Right cardiac atrium (tissue), 5 donors: ENCODE data around the gene FLNA. TPM values are rescaled to one million over a fixed set of nuclear protein-coding genes. Genes with fewer than 3 reads are reported as not detected.

Source experiments
- ATAC-seq, 2 donors: fragments of 200-7000 bp; cut with Tn5 transposase; one replicate each; pipeline versions ENCODE4 v1.8.0 to v1.9.1; 2020; ENCODE audit warnings: moderate library complexity in 2 of 2, mild to moderate bottlenecking in 1 of 2
- DNase-seq, 3 donors: peaks; one replicate each; pipeline ENCODE4 v3.0.0-alpha.2; 2020
- H3K27ac ChIP-seq: one replicate; pipeline ENCODE4 v1.5.1; 2013; ENCODE audit warnings: mild to moderate bottlenecking, low read length, control low read depth, moderate library complexity
- H3K27me3 ChIP-seq: one replicate; pipeline ENCODE4 v1.6.1; 2013; ENCODE audit not compliant: control insufficient read depth, insufficient read depth
- H3K4me1 ChIP-seq: one replicate; pipeline ENCODE4 v1.6.1; 2013; ENCODE audit warnings: low read length; ENCODE audit not compliant: control insufficient read depth, insufficient read depth
- H3K4me3 ChIP-seq: one replicate; pipeline ENCODE4 v1.5.1; 2013; ENCODE audit warnings: low read length, control low read depth
- H3K9me3 ChIP-seq: one replicate; pipeline ENCODE4 v1.6.1; 2013; ENCODE audit warnings: low read length; ENCODE audit not compliant: control insufficient read depth
- WGBS: extraction: QIAGEN DNeasy Blood & Tissue Kit; methylation state at CpG from one replicate; pipeline ENCODE4 v1.1.7; 2013; 5-methylcytosine and 5-hydroxymethylcytosine counted together
- intact Hi-C, 4 donors: fragments of 100-400 bp; cut with DNase I; formaldehyde crosslinking; loops; one replicate each; pipeline versions ENCODE4 v1.11.0 to v1.14.0; 2022 to 2023
- polyA plus RNA-seq: library from polyadenylated mRNA; stranded (reverse); fragments of 200-250 nt; gene quantifications from one replicate; pipeline ENCODE4 v1.2.3, GENCODE V29; 2013
- total RNA-seq, 4 donors: library from RNA; stranded (reverse); fragmentation: NEBNext Ultra II Directional; extraction: Animal tissue kit (Norgen Biotek cat#: 25700); gene quantifications; one replicate each; pipeline ENCODE4 v1.2.1, GENCODE V29; 2021
- donor health status: healthy with polysubstance abuse.
- donor health status: DM: no; HTN: yes; CAD: no.
- donor health status: DM: no; HTN: no; CAD: no.
- donor health status: DM: no; HTN: yes; CAD: no; lungs with severe emphysema.
- donor health status: DM: yes; HTN: yes; CAD: no.

FLNA gene
- total and polyA plus RNA-seq, 5 donors: 262 to 363 (median 282) TPM

- 6% methylated on average over 23 of the region's 23 CpGs for WGBS
- Histone ChIP-seq H3K9me3 (no peaks in the 10 kb centered on the region), H3K4me1 (no peaks in the 10 kb centered on the region), H3K27ac (peak overlapping the region; percentile 43), H3K27me3 (no peaks in the 10 kb centered on the region), H3K4me3 (peak overlapping the region; percentile 23)
- peak in 1 of 2 donors; percentile 0 for ATAC-seq
- intact Hi-C loops: no loop called here
- DNase-seq: peak; percentile 71 to 85 (median 76)
Observed at GRCh38 chrX:154373340-154374306, 811 bp downstream of the FLNA start.

- H3K9me3 ChIP-seq: no peaks in the 10 kb centered on the region
- H3K27me3 ChIP-seq: no peaks in the 10 kb centered on the region
- intact Hi-C loops: no loop called here
- peaks cover 6% of the 10 kb centered on the region for H3K4me1 ChIP-seq
- DNase-seq: no peak
- WGBS: 25% methylated on average over 5 of the region's 5 CpGs
- no peak for ATAC-seq
- peak overlapping the region; percentile 13 for H3K27ac ChIP-seq
- H3K4me3 ChIP-seq: peak overlapping the region; percentile 6
Observed at GRCh38 chrX:154372612-154373022, 1.8 kb downstream of the FLNA start.

GRCh38 chrX:154371789-154372300 lies 2.6 kb downstream of the FLNA start:
- DNase-seq: no peak
- Histone ChIP-seq H3K27ac (peak overlapping the region; percentile 13), H3K4me3 (peak overlapping the region; percentile 58), H3K27me3 (no peaks in the 10 kb centered on the region), H3K4me1 (peaks cover 6% of the 10 kb centered on the region), H3K9me3 (no peaks in the 10 kb centered on the region)
- intact Hi-C loops: no loop called here
- no peak for ATAC-seq
- 4% methylated on average over 41 of the region's 43 CpGs for WGBS

GRCh38 chrX:154371017-154371788 lies 3.2 kb downstream of the FLNA start:
- peaks cover 6% of the 10 kb centered on the region for H3K4me1 ChIP-seq
- no peaks in the 10 kb centered on the region for H3K27me3 ChIP-seq
- peak overlapping the region; percentile 98 for H3K27ac ChIP-seq
- ATAC-seq (peak; percentile 71 to 74), DNase-seq (peak; percentile 95 to 98 (median 98))
- H3K9me3 ChIP-seq: no peaks in the 10 kb centered on the region
- intact Hi-C loops: no loop called here
- H3K4me3 ChIP-seq: peak overlapping the region; percentile 96
- WGBS: under 1% methylated on average over 74 of the region's 77 CpGs

DNA sequence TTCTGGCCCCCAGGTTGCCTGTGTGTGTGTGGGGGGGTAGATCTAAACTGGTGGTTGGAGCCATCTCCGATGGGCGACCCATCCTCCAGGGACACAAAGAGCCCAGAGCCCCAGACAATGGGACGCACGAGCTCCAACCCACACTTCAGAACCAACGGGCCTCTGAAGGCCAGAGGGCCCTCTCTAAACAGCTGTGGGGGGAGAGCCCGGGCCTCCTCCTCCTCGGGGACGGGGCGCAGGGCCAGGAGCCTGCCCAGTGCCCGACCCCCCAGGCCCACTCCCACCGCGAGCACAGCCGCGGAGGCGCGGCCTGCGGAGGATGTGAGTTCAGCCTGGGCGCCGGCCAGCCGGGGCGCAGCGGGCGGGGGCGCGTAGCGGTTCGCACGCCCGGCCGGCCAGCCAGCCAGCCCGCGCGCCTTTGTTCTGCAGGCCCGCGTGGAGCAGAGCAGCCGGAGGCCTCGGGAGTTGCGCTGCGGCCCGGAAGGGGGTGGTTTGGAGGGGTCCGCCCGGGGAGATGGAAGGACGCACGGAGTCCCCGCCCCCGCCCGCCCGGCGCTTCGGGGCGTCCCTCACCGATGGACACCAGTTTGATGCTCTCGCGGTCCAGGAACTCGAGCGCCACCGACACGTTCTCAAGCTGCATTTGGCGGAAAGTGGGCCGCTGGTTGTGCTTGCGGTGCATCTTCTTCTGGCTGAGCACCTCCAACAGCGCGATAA lies 4.0 kb downstream of the FLNA start:
- ATAC-seq (no peak), DNase-seq (peak in 2 of 3 donors; percentile 84 to 85)
- 0% methylated on average over 60 of the region's 63 CpGs for WGBS
- intact Hi-C loops: no loop called here
- Histone ChIP-seq H3K4me3 (peak overlapping the region; percentile 96), H3K9me3 (no peaks in the 10 kb centered on the region), H3K27me3 (no peaks in the 10 kb centered on the region), H3K27ac (peak overlapping the region; percentile 98), H3K4me1 (peaks cover 8% of the 10 kb centered on the region)

DNA sequence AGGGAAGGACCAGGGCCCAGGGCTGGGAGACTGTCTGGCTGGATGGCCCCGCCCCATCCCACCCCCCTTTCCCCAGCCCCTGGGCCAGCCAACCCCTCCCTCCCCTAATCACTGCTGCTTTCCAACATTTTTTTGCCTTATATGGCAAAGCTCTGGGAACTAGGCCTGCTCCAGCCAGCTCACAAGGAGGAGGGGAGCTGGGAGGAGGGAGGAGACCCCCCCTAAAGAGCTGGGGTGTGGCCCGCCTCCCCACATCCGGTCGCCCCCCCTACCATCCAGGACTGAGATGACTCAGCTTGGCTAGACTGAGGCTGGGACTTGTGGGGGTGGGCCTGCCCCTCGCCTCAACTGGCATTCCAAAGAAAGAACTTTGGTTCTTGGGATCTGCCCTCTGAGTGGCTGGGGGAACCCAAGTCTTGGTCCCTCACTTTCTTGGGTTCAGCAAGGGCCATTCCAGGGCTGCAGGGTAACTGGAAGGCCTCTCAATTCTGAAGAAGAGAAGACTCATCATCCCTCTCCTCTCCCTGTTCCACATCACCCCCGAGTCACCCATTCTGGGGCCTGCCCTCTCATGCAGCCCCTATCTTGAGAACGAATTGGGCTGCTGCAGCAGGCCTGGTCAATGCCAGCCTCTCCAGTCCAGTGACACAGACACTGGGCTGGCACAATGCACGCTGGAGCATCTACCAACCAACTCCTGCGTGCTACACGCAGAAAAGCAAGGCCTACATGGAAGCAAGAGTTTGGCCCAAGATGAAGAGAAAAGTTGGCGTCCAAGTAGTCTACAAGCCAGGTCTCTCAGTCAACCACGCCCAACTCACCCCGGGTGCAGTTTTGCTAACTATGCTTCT lies 4.8 kb downstream of the FLNA start:
- Histone ChIP-seq H3K4me1 (peaks cover 8% of the 10 kb centered on the region), H3K9me3 (no peaks in the 10 kb centered on the region), H3K27me3 (no peaks in the 10 kb centered on the region), H3K4me3 (peak overlapping the region; percentile 96), H3K27ac (peak overlapping the region; percentile 99)
- intact Hi-C loops: no loop called here
- peak; percentile 88 to 92 (median 92) for DNase-seq
- ATAC-seq: peak; percentile 58 to 67
- WGBS: 1% methylated on average over 13 of the region's 13 CpGs

DNA sequence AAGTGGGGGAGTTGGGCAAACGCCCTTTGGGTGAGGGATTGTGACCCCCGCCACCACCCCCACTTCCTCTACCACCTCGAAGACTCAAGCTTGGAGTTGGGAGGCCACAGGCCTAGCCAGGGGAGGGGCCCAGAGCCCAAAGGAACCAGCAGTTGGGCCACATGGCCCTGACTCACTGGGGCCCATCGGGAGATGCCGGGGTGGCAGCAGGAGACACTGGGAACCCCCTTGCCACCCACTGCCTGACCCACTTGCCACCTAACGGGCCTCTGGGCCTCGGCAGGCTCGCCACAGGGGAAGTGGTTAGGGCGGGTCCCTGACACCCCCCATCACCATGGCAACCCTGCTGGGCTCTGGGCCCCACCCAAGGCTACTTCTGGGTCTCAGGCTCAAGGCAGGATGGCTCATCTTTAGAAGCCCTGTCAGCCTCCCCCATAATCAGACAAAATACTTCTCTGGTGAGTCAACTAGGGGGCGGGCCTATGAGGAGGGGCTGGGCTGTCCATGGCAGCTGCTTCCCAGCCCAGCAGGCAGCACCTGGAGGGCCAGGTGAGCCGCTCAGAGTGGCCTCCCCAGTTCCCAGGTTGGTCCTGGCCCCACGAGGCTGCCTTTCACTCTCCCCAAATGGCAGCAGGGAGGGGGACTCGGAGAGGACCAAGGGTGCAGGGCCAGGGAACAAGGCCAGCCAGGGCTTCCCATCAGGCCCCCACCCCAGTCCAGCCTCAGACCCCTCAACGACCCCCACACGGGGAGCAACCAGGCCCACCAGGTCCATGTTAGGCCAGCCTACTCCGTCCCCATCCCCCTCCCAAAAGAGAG lies 5.6 kb downstream of the FLNA start:
- ATAC-seq (peak; percentile 23 to 62), DNase-seq (peak; percentile 84 to 90 (median 88))
- Histone ChIP-seq H3K27me3 (no peaks in the 10 kb centered on the region), H3K9me3 (no peaks in the 10 kb centered on the region), H3K4me1 (peaks cover 8% of the 10 kb centered on the region), H3K4me3 (peak overlapping the region; percentile 64), H3K27ac (peak overlapping the region; percentile 99)
- WGBS: 1% methylated on average over 15 of the region's 16 CpGs
- intact Hi-C loops: no loop called here

DNA sequence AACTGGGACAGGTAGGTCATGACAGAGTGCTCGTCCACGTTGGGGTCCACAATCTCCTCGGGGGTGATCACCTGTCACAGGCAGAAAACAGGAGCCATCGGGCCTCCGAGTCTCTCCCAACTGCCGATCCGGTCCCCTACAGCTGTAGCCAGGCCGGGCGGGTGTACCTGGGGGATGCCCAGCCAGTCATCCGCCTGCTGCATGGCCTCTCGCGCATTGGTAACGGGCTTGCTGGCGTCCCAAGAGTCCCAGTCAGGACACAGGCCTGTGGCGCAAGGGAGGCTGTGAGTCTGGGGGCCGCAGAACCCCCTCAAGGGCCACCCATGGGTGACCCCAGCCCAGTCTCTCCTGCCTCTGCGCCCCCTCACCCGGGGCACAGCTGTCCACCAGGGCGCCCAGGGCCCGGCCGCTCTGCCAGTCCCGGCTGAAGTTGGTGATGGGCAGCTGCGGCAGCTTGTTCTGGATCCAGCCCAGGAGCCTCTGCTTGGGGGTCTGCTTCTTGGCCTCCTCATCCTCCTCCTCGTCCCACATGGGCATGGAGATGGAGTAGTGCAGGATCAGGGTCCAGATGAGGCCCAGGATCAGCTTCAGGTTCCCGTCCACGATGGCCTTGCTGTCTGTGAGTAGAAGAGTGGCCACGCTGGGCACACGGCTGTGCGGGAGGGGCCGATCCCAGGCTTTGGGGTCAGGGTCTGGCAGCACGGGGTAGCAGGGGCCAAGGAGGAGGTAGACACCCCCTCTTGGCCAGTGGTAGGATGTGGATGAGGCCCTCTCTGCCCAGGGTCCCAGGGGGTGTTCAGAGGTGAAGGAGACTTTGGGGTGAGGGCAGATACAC lies 6.7 kb downstream of the FLNA start:
- H3K4me3 ChIP-seq: no peak overlapping the region
- no peaks in the 10 kb centered on the region for H3K27me3 ChIP-seq
- no peak for ATAC-seq
- H3K4me1 ChIP-seq: peaks cover 8% of the 10 kb centered on the region
- no peaks in the 10 kb centered on the region for H3K9me3 ChIP-seq
- H3K27ac ChIP-seq: peak overlapping the region; percentile 99
- intact Hi-C loops: no loop called here
- no peak for DNase-seq
- 61% methylated on average over 31 of the region's 31 CpGs for WGBS

DNA sequence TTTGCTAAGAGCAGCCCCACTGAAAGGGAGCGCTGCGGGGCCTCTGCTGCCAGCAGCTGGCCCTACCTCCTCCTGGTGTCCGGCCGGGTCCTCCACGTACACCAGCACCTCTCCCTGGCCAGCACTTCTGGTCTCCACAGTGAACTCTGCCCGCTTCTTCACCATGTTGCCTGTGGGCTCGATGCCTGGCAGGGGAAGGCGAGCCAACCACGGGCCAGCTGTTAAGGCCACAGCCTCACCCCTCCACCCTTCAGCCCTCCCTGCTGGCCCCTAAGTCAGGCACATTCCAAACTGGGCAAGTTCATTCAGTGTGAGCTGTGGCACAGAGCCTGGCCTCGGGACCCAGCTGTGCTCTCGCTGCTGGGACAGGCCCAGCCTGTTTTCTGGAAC lies 7.8 kb downstream of the FLNA start:
- Histone ChIP-seq H3K27ac (peak overlapping the region; percentile 99), H3K4me3 (no peak overlapping the region), H3K9me3 (no peaks in the 10 kb centered on the region), H3K27me3 (no peaks in the 10 kb centered on the region), H3K4me1 (peaks cover 8% of the 10 kb centered on the region)
- ATAC-seq (no peak), DNase-seq (peak in 1 of 3 donors; percentile 80)
- 44% methylated on average over 11 of the region's 11 CpGs for WGBS
- intact Hi-C loops: no loop called here
